ENCODE measurements around the gene FRY.

FRY gene

GRCh38 chr13:32134241-32135055 lies 102.9 kb downstream of the FRY start:
- no peak overlapping the region for H3K4me3 ChIP-seq (replicated peaks; ENCODE audit: insufficient read depth, low read length)
- no peaks in the 10 kb centered on the region for H3K27me3 ChIP-seq (ENCODE audit: insufficient read depth, poor library complexity, severe bottlenecking)
- no peak for DNase-seq (ENCODE audit: low read depth in 1 of 2, low spot score in 1 of 2)
- H3K27ac ChIP-seq (replicated peaks), result no peak overlapping the region
- TF ChIP-seq POLR2AphosphoS5 (IDR thresholded peaks at IDR 0.05; ENCODE audit: low read depth) (no peak), CTCF (IDR thresholded peaks at IDR 0.05; ENCODE audit: insufficient read depth, low read length) (no peak), SPI1 (IDR thresholded peaks at IDR 0.05; ENCODE audit: borderline replicate concordance, low read depth) (no peak), REST (IDR thresholded peaks at IDR 0.05; ENCODE audit: insufficient replicate concordance, low read depth) (no peak), GABPA (IDR thresholded peaks at IDR 0.05; ENCODE audit: low read depth) (no peak)

GRCh38 chr13:32135056-32135390 lies 103.4 kb downstream of the FRY start:
- H3K27ac ChIP-seq (replicated peaks), result no peak overlapping the region
- DNase-seq (ENCODE audit: low read depth in 1 of 2, low spot score in 1 of 2), result no peak
- TF ChIP-seq POLR2AphosphoS5 (IDR thresholded peaks at IDR 0.05; ENCODE audit: low read depth) (no peak), SPI1 (IDR thresholded peaks at IDR 0.05; ENCODE audit: borderline replicate concordance, low read depth) (no peak), GABPA (IDR thresholded peaks at IDR 0.05; ENCODE audit: low read depth) (no peak), REST (IDR thresholded peaks at IDR 0.05; ENCODE audit: insufficient replicate concordance, low read depth) (no peak), CTCF (IDR thresholded peaks at IDR 0.05; ENCODE audit: insufficient read depth, low read length) (no peak)
- H3K27me3 ChIP-seq (ENCODE audit: insufficient read depth, poor library complexity, severe bottlenecking), result no peaks in the 10 kb centered on the region
- H3K4me3 ChIP-seq (replicated peaks; ENCODE audit: insufficient read depth, low read length), result no peak overlapping the region

GRCh38 chr13:32135655-32136054 lies 104.1 kb downstream of the FRY start:
- Histone ChIP-seq H3K27me3 (ENCODE audit: insufficient read depth, poor library complexity, severe bottlenecking) (no peaks in the 10 kb centered on the region), H3K4me3 (replicated peaks; ENCODE audit: insufficient read depth, low read length) (no peak overlapping the region), H3K27ac (replicated peaks) (no peak overlapping the region)
- no peak for TF ChIP-seq GABPA (IDR thresholded peaks at IDR 0.05; ENCODE audit: low read depth)
- no peak for TF ChIP-seq REST (IDR thresholded peaks at IDR 0.05; ENCODE audit: insufficient replicate concordance, low read depth)
- no peak for TF ChIP-seq CTCF (IDR thresholded peaks at IDR 0.05; ENCODE audit: insufficient read depth, low read length)
- no peak for TF ChIP-seq SPI1 (IDR thresholded peaks at IDR 0.05; ENCODE audit: borderline replicate concordance, low read depth)
- no peak for TF ChIP-seq POLR2AphosphoS5 (IDR thresholded peaks at IDR 0.05; ENCODE audit: low read depth)
- no peak for DNase-seq (ENCODE audit: low read depth in 1 of 2, low spot score in 1 of 2)

All from HL-60 (cell line).